Effector memory CD4-positive, alpha-beta T cell (primary cell): ENCODE measurements around the gene GLDN.

Experiments
- DNase-seq, 3 donors: peaks; one replicate each; pipeline ENCODE4 v3.0.0-alpha.2; 2020
- H3K27ac ChIP-seq: 2 replicates; pipeline ENCODE4 v1.7.0; 2013; ENCODE audit warnings: mild to moderate bottlenecking, low read length, moderate library complexity; ENCODE audit not compliant: insufficient read depth, poor library complexity, severe bottlenecking
- H3K27me3 ChIP-seq: replicated peaks from 2 replicates; pipeline ENCODE4 v1.7.0; 2013; ENCODE audit warnings: mild to moderate bottlenecking, low read length; ENCODE audit not compliant: insufficient read depth, control insufficient read depth, poor library complexity, severe bottlenecking
- H3K36me3 ChIP-seq: 2 replicates; pipeline ENCODE4 v1.7.0; 2013; ENCODE audit warnings: mild to moderate bottlenecking, low read length, moderate library complexity; ENCODE audit not compliant: control insufficient read depth, insufficient read depth
- H3K4me1 ChIP-seq: 2 replicates; pipeline ENCODE4 v1.7.0; 2013; ENCODE audit warnings: low read length, mild to moderate bottlenecking; ENCODE audit not compliant: control insufficient read depth, insufficient read depth, poor library complexity, severe bottlenecking
- H3K4me3 ChIP-seq: 2 replicates; pipeline ENCODE4 v1.7.0; 2013; ENCODE audit warnings: low read length, low read depth, mild to moderate bottlenecking; ENCODE audit not compliant: insufficient read depth, poor library complexity, severe bottlenecking
- H3K9me3 ChIP-seq: 2 replicates; pipeline ENCODE4 v1.7.0; 2013; ENCODE audit warnings: mild to moderate bottlenecking, low read length, moderate library complexity; ENCODE audit not compliant: control insufficient read depth
- total RNA-seq, 3 donors: gene quantifications; one replicate each; lab custom pipeline; 2026; lab: John Stamatoyannopoulos, UW

Gene GLDN
- 0 reads per million in 3 donors for total RNA-seq

DNA sequence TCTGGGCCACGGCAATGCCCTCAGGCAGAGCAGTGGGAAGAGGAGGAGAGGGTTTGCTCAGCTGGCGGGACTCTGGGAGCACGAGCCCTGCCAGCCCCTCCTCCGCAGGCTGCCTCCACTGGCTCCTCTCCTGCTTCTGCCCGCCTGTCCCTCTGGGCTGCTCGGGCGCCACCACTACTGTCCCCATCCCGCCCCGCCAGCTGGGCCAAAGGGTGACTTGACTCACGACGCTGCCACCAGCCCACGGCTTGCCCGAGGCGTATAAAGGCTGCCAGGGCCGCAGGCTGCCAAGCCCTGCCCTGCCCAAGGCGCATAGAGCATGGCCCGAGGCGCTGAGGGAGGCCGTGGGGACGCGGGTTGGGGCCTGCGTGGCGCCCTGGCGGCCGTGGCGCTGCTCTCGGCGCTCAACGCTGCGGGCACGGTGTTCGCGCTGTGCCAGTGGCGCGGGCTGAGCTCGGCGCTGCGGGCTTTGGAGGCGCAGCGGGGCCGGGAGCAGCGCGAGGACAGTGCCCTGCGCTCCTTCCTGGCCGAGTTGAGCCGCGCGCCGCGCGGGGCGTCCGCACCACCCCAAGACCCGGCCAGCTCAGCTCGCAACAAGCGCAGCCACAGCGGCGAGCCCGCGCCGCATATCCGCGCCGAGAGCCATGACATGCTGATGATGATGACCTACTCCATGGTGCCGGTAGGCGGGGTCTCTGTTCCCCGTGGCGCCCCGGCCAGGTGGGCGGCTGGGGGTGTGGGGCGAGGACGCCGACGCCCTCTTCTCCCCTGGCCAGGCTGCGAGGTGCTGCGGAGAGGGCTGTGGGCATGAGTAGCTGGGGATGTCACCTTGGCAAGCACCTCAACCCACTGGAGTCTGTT, at the start of gene GLDN:
Gene GLDN, plus strand, starts transcription at position 290 of the 861 bp plus-strand sequence. Its CDS starts 30 bp downstream, at position 320.
- Histone ChIP-seq H3K9me3 (no peaks in the 10 kb centered on the region), H3K27me3 (no peaks in the 10 kb centered on the region), H3K4me3 (no peak within 1 kb of the TSS), H3K27ac (no peak within 1 kb of the TSS), H3K36me3 (no peaks in the 10 kb centered on the region), H3K4me1 (no peaks in the 10 kb centered on the region)
- no peak for DNase-seq

DNA sequence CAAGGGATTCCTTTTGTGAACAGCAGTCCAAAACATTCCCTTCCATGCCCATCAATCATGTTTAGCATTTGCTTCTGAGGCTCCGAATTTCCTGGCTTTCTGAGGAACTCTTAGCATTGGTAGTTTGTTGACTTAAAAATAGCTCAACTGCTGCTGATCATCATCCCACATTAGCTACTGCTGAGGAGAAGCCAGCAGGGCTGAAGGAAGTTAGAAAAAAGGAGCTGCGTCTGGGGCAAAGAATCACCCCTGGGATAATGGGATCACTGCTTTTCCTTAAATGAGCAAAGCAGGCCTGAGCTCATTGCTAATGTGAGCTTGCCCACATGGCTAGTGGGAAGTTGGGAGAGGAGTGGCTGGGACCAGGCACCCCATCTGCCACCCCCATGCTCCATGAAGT, 42.8 kb upstream of the GLDN start:
- Histone ChIP-seq H3K9me3 (no peaks in the 10 kb centered on the region), H3K27me3 (peaks cover 4% of the 10 kb centered on the region)

DNA sequence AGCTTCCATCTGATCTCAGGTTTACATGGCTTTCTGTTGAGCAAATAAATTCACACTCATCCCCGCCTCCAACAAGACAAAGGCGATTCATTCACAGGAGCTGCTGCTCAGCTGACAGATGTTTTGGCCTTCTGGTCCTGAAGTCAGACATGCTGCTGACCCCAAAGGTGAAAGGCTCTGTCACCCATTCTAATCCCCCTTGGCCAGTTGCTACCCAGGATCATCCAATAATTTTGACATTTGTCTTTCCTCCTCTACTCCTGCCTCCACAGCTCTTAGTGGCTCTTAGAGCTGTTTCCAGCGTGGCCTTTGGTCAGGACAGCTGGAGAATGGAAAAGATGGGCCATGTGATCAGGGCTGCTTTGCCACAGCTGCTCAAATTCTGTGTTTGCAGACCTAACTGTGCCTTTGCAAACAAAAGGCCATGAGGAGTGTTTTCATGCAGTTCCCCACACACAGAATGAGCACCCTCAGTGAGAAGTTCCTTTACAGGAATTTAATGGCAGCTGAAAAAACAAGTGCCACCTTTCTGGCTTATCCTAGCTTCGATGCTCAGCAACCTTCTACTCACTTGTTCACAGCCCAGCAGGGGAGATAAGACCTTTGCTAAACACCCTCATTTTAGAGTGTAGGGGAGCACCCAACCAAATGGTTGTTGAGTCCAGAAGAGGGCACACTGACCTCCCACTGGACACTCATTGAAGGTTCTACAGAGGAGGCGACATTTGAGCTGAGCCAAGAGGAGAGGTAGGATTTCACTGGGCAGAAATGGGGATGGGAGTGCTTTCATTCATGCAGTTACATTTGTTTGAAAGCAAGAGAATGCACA, 42.1 kb upstream of the GLDN start:
- Histone ChIP-seq H3K27me3 (peaks cover 4% of the 10 kb centered on the region), H3K4me1 (no peaks in the 10 kb centered on the region), H3K36me3 (no peaks in the 10 kb centered on the region), H3K9me3 (no peaks in the 10 kb centered on the region), H3K27ac (no peak overlapping the region), H3K4me3 (no peak overlapping the region)
- no peak for DNase-seq

More for the DNA sequence above, 42.8 kb upstream of the GLDN start:
- Histone ChIP-seq H3K36me3 (no peaks in the 10 kb centered on the region), H3K27ac (no peak overlapping the region), H3K4me3 (no peak overlapping the region), H3K4me1 (no peaks in the 10 kb centered on the region)
- no peak for DNase-seq

DNA sequence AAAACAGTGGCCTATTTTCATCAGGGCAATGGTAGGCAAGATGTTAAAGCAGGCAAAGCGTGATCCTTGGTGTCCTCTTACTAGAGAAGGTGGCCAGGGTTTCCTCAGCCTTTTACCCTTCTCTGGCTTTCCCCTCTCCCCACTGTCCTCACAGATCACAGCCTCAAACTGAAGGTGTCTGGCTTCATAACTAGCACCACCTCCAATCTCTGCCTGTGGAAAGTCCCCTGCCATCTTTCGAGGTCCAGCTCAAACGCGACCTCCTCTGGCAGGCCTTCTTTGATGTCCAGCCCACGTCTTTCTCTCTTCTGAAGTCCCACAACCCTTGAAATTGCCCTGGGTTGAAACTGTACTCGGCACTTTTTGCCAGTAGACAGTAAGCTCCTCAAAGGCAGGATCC, 39.0 kb upstream of the GLDN start:
- no peak overlapping the region for H3K4me3 ChIP-seq
- no peaks in the 10 kb centered on the region for H3K36me3 ChIP-seq
- H3K9me3 ChIP-seq: no peaks in the 10 kb centered on the region
- H3K4me1 ChIP-seq: no peaks in the 10 kb centered on the region
- no peaks in the 10 kb centered on the region for H3K27me3 ChIP-seq
- H3K27ac ChIP-seq: no peak overlapping the region
- DNase-seq: no peak

DNA sequence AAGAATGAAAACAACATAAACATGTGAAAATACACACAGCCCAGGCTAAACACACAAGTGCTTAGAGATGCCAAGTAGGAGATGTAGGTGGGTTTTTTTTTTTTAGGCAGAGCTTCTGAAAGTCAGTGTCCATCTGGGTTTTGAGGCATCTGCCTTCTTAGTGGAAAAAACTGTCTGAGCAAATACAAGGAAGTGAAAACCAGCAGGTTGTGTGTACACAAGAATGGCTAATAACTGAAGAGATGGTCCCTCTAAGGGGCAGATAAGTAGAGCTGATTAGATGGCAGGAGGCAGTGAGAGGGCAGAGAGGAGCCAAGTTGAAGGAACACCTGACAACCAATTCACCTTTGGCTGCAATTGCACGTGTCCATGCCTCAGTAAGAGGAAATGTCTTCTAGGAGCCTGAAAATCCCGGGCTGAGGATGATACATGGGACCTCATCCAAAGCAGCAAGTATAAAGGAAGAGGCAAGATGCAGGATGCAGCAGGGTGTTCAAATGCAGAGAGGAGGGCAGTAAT, 37.9 kb upstream of the GLDN start:
- Histone ChIP-seq H3K27ac (no peak overlapping the region), H3K4me3 (no peak overlapping the region), H3K36me3 (no peaks in the 10 kb centered on the region), H3K27me3 (no peaks in the 10 kb centered on the region), H3K9me3 (no peaks in the 10 kb centered on the region), H3K4me1 (no peaks in the 10 kb centered on the region)
- no peak for DNase-seq

DNA sequence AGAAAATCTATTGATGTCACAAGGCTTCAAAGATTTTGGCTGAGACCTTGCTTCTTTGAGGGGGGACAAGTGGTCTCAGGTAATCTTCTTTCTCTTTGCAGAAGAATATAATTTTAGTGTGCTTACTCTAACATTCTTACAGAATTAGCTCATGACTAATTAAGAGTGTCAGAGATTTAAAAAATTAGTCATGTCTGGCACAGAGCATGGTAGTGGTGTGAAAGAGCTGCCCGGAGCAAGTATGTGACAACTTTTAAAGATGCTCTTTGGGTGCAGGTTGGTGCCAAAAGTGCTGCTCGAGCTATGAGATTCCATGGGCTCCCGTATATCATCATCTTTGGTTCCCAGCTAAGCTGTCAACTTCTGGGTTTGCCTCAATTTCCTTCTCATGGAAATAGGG, 34.1 kb upstream of the GLDN start:
- DNase-seq: no peak
- H3K9me3 ChIP-seq: no peaks in the 10 kb centered on the region
- no peak overlapping the region for H3K4me3 ChIP-seq
- no peaks in the 10 kb centered on the region for H3K27me3 ChIP-seq
- no peaks in the 10 kb centered on the region for H3K36me3 ChIP-seq
- H3K27ac ChIP-seq: no peak overlapping the region
- H3K4me1 ChIP-seq: no peaks in the 10 kb centered on the region

DNA sequence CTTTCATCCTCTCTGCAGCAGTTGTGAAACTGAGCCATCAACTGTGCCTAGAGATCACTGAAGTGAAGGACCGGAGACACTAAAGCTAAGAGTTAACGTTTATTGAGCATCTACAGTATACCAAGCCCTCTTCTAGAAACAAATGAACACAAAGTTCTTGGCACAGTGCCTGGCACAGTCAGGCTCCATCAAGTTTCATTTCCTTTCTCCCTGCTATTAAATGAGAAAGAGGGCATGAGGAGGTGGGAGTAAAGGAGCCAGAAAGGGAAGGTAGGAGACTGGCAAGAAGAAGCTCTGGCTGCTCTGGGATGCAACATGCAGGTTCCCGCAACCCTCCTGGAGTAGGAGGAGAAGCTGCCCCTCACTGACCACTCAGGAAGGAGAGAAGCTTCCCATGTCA, 33.6 kb upstream of the GLDN start:
- Histone ChIP-seq H3K4me1 (no peaks in the 10 kb centered on the region), H3K36me3 (no peaks in the 10 kb centered on the region), H3K27me3 (no peaks in the 10 kb centered on the region), H3K4me3 (no peak overlapping the region), H3K27ac (no peak overlapping the region), H3K9me3 (no peaks in the 10 kb centered on the region)
- DNase-seq: no peak

DNA sequence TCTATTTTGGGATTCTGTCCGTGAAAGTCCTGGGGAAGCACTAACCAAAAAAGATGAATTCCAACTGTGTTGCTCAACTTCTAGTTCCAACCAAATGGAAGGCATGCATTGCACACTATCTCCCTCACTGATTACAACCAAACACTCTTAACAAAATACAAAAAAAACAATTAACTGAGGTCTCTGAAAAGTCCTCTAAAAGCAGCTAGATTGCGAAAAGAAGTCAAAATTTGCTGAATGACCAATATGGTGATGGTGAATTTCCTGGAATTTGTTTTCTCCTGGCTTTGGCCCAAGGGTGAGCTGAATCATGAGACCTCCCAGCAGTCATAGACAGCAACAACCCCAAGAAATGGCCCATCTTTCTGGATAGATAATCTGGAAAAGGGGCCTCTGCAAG, 31.4 kb upstream of the GLDN start:
- Histone ChIP-seq H3K27me3 (no peaks in the 10 kb centered on the region), H3K4me3 (no peak overlapping the region), H3K27ac (no peak overlapping the region), H3K4me1 (no peaks in the 10 kb centered on the region), H3K9me3 (no peaks in the 10 kb centered on the region), H3K36me3 (no peaks in the 10 kb centered on the region)
- DNase-seq: no peak

DNA sequence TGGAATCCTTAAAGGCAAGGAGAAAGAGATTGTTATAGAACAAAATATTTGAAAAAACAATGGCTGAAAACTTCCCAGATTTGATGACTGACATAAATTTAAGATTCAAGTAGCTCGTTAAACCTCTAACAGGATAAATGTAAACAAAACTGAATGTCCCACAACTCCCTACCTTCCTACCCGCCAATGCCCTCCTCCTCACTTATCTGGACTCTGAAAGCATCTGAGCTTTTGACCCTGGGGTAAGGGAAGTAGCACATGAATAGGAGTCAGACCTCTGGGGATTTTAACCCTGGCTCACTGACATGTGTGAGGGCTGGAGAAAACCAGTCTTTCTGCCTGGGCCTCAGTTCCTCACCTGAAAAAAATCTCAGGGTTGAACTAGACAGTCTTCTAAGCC, 29.9 kb upstream of the GLDN start:
- H3K27me3 ChIP-seq: no peaks in the 10 kb centered on the region
- no peak for DNase-seq
- no peaks in the 10 kb centered on the region for H3K9me3 ChIP-seq

More for the DNA sequence above, 29.9 kb upstream of the GLDN start:
- Histone ChIP-seq H3K4me1 (no peaks in the 10 kb centered on the region), H3K4me3 (no peak overlapping the region), H3K27ac (no peak overlapping the region), H3K36me3 (no peaks in the 10 kb centered on the region)
